Activated T-cell treated with anti-CD3 and anti-CD28 coated beads, Interleukin-2, amount 50 U/mL, for 4 hours (primary cell): ENCODE data around the gene OR3A3. TPM values are rescaled to one million over a fixed set of nuclear protein-coding genes. Genes with fewer than 3 reads are reported as not detected.
"Not testable (repeated sequence)": the region's sequence is repeated elsewhere in the genome, so short reads cannot be mapped to it uniquely, and the experiment has no call there.

Experiments used
- ATAC-seq, 2 donors: fragments of 200-7000 bp; cut with Tn5 transposase; one replicate each; pipeline ENCODE4 v1.10.0; 2021
- DNase-seq: peaks from one replicate; pipeline ENCODE4 v3.0.0-alpha.2; 2020
- H3K27me3 Mint-ChIP-seq: one replicate; pipeline ENCODE4 v1.8.0; 2021; ENCODE audit warnings: low read depth, mixed read lengths
- H3K36me3 Mint-ChIP-seq: one replicate; pipeline ENCODE4 v1.8.0; 2022; ENCODE audit warnings: mixed read lengths; ENCODE audit not compliant: insufficient read depth
- H3K4me1 Mint-ChIP-seq: one replicate; pipeline ENCODE4 v1.8.0; 2021; ENCODE audit warnings: low read depth, mixed read lengths
- H3K4me3 Mint-ChIP-seq: one replicate; pipeline ENCODE4 v1.8.0; 2021; ENCODE audit warnings: mild to moderate bottlenecking, moderate library complexity, mixed read lengths
- H3K9me3 Mint-ChIP-seq: one replicate; pipeline ENCODE4 v1.8.0; 2021; ENCODE audit warnings: mixed read lengths
- total RNA-seq, 3 donors: library from RNA; stranded (reverse); gene quantifications; one replicate each; pipeline ENCODE4 v1.2.1, GENCODE V29; 2021

The OR3A3 gene
- total RNA-seq, 3 donors from 2014 or later = not detected

DNA sequence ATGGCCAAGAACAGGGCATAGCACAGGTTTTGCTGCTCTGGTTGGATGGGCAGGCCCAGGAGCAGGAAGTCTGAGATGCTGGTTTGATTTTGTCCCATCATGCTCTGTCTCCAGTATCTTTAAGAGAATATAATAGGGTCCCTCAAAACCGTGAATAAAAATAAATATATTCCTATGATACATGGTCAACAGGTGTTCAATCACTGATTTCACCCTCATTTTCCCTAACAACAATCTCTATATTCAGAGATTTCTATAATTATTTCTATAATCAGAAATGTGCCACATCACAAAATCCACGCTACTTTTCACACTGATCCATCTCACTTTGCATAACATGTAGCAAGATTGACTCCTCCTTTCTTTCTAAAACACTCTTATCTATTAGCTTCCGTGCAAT is 22.6 kb downstream of the OR3A3 start, which contains the start of gene OR1E2:
Gene OR1E2, minus strand, starts transcription at position 101 of the 400 bp plus-strand sequence. Its CDS starts 0 bp downstream, at position 101.
- Mint-ChIP-seq H3K4me3 (no peak within 1 kb of the TSS), H3K27me3 (peaks cover 15% of the 10 kb centered on the region), H3K4me1 (no peaks in the 10 kb centered on the region), H3K9me3 (peaks cover 3% of the 10 kb centered on the region), H3K36me3 (no peaks in the 10 kb centered on the region)
- no peak for DNase-seq
- ATAC-seq = no peak

DNA sequence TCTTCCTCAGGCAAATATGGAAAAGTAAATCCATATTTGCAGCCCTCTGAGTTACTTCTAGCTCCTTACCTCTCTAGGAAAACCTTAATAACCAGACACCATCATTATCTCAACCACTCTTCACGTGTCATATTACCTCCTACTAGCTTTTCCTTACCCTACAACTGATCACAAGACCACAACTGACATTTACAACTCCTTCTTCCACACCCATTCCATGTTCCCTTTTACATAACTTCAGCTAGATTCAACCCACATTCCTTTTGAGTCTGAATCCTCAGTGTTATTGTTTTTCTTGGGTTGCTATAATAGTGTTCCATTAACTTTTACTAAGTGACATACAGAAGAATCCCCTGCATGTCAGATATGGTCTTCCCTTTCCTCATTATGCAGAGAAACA is 27.2 kb downstream of the OR3A3 start:
- ATAC-seq (no peak), DNase-seq (no peak)
- Mint-ChIP-seq H3K4me3 (no peak overlapping the region), H3K27me3 (peaks cover 13% of the 10 kb centered on the region), H3K4me1 (no peaks in the 10 kb centered on the region), H3K36me3 (no peaks in the 10 kb centered on the region), H3K9me3 (no peaks in the 10 kb centered on the region)

DNA sequence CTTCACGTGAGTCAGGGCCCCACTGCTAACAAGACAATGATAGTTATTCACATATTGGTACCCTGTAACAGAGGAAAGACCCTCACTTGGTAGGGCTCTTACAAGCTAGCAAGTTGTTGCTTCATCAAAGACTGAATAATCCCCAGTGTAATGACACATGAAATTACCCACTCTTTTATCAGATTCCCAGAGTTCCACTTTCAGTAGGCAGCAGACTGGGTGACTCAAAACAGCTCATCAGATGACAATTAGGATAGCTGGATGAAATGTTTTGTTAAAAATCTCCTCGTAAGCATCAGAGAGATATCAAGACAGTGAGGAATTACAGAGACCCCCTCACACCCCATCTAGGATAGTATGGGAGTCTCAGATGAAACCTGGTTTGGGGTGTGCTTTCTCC is 29.3 kb downstream of the OR3A3 start:
- DNase-seq = no peak
- Mint-ChIP-seq H3K4me1 (no peaks in the 10 kb centered on the region), H3K9me3 (no peaks in the 10 kb centered on the region), H3K36me3 (no peaks in the 10 kb centered on the region), H3K4me3 (no peak overlapping the region), H3K27me3 (peaks cover 19% of the 10 kb centered on the region)
- ATAC-seq = no peak

DNA sequence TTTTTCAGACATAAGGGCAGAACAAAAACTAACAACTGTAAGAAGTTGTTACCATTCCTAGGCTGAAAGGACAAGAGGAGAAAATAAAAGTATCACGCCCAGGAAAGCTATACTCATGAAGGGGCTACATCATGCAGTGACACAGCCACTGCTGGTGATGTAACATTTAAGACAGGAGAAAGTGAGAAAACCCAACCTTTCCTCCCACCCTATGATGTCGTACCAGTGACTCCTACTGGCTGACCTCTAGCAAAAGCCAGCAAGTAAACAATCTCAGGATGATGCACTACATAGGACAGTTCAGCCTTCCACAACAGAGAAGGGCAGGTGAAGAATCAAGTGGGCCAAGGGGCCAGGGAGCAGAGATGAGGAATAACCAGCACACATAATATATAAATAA is 36.5 kb downstream of the OR3A3 start:
- DNase-seq = no peak
- ATAC-seq = no peak
- H3K27me3 Mint-ChIP-seq = peaks cover 23% of the 10 kb centered on the region
- no peaks in the 10 kb centered on the region for H3K36me3 Mint-ChIP-seq
- no peaks in the 10 kb centered on the region for H3K4me1 Mint-ChIP-seq
- H3K4me3 Mint-ChIP-seq = no peak overlapping the region
- no peaks in the 10 kb centered on the region for H3K9me3 Mint-ChIP-seq

DNA sequence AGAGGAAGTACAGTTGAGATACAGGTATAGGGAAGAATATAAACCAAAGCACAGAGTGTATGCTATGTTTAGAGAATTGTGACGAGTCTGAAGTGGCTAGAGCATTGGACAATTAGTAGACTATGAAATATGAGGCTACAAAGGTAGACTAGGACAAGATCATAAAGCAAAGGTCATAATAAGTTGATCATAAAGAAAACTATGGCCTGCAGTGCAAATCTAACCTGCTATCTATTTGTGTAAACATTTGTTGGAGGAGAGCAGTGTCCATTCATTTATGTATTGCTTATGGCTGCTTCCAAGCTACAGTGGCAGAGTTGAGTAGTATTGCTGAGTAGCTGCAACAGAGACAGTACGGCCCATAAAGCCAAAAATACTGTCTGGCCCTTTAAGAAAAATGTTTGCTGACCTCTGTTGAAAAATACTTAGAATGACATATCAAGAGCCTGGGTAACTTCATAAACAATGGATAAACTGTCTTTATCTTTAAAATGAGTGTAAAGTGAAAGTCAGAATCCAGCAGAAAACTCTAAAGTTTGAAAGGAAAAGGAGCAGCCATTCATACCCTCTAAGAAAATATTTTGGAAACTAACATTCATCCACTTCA is 37.0 kb downstream of the OR3A3 start:
- no peak for ATAC-seq
- Mint-ChIP-seq H3K36me3 (no peaks in the 10 kb centered on the region), H3K4me3 (no peak overlapping the region), H3K9me3 (no peaks in the 10 kb centered on the region), H3K27me3 (peaks cover 25% of the 10 kb centered on the region), H3K4me1 (no peaks in the 10 kb centered on the region)
- no peak for DNase-seq

DNA sequence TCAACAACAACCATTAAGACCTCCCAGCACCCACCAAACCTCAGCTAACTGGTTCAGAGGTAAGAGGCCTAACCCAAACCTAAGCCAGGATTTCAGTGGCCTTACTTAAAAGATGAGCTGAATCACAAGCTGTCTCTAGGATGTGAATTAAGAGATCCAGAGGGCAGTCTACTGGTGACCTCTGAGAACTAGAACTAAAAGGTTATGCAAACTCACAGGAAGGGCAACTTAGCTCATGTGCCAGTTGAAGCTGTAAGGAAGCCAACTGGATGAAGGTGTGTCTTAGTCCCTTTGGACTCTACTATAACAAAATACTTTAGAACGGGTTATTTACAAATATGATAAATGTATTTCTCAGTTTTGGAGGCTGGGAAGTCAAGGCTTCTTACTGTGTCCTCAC is 55.2 kb downstream of the OR3A3 start:
- H3K4me3 Mint-ChIP-seq, H3K9me3 Mint-ChIP-seq, H3K4me1 Mint-ChIP-seq, ATAC-seq, H3K36me3 Mint-ChIP-seq, H3K27me3 Mint-ChIP-seq, DNase-seq: not testable (repeated sequence)

DNA sequence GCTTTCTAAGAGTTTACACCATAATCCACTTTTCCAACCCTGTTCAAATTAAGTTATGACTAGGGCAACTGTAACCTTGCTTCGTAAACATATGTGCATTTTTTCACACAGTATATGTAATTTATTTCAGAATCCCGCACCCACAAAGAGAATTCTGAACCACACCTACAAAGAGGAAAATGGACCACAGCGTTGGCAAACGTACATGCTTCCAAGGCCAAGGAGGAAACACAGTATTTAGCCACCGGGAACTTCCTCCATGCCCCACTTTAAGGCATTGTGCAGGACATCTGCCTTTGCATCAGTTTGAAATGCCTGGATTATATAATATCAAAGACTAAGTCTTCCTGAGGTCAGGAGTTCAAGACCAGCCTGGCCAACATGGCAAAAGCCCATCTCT is 58.4 kb downstream of the OR3A3 start:
- Mint-ChIP-seq H3K4me1 (no peaks in the 10 kb centered on the region), H3K27me3 (peaks cover 7% of the 10 kb centered on the region), H3K36me3 (no peaks in the 10 kb centered on the region), H3K4me3 (no peak overlapping the region), H3K9me3 (no peaks in the 10 kb centered on the region)
- no peak for ATAC-seq
- DNase-seq = no peak

DNA sequence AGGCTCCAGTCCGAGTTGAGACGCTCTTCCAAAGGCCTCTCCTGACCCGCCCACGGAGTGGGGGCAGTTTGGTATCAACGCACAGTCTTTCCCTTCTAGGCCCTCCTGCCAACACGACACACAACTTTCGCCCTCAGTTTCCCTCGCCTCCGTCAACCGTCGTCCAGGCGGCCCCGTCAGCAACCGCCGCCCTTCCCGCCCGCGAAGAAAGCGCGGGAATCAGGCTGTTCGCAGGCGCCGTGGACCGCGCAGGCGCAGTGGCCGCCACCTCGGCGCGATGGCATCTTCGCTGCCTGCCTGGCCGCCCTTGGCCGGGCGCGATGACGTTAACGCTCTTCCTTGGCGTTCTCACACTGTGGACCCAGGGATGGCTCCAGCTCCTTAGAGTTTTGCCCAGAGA is 60.4 kb downstream of the OR3A3 start, which contains the start of gene SPATA22:
Gene SPATA22, minus strand, starts transcription at position 221 of the 400 bp plus-strand sequence. CDS start 2,494 bp downstream, outside the sequence.
- Mint-ChIP-seq H3K4me3 (no peak within 1 kb of the TSS), H3K9me3 (no peaks in the 10 kb centered on the region), H3K36me3 (no peaks in the 10 kb centered on the region), H3K4me1 (peaks cover 2% of the 10 kb centered on the region), H3K27me3 (peaks cover 5% of the 10 kb centered on the region)
- no peak for DNase-seq
- no peak for ATAC-seq

DNA sequence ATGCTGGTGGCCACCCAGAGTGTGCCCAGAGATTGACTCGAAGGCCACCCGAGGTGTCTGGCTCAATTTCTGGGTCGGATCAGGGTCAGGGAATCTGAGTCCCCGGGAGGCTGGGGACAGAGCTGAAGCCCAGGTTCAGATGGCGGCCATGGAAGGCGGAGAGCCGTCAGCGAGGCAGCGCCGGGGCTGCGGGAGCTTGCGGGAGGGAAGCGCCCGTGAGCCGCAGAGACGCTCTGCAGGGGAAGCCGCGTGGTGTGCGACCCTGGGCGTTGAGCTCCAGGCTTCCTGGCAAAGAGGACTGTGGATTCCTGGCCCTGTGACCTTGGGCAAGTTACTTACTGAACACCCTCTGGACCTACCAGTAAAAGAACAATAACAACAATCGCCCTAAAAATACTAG is 61.0 kb downstream of the OR3A3 start:
- no peak overlapping the region for H3K4me3 Mint-ChIP-seq
- no peak for DNase-seq
- H3K9me3 Mint-ChIP-seq = no peaks in the 10 kb centered on the region
- H3K36me3 Mint-ChIP-seq = no peaks in the 10 kb centered on the region
- H3K4me1 Mint-ChIP-seq = peaks cover 2% of the 10 kb centered on the region
- H3K27me3 Mint-ChIP-seq = peaks cover 5% of the 10 kb centered on the region
- ATAC-seq = no peak

Other genes with a start within 250 kb of the OR3A3 start
- not detected for gene OR1A2, start 213.9 kb upstream of the OR3A3 start, total RNA-seq
- gene OR1A1, start 203.7 kb upstream of the OR3A3 start, total RNA-seq = not detected
- under 1 TPM in 2 of 3 donors, not detected in 1; 0.25 to 0.46 TPM for gene OR3A1, start 113.0 kb upstream of the OR3A3 start, total RNA-seq
- gene OR3A2, start 25.1 kb upstream of the OR3A3 start, total RNA-seq = 1 to 10 TPM in 2 of 3 donors, under 1 TPM in 1; 0.40 to 3.7 (median 2.8) TPM
- gene OR1E1, start 13.0 kb upstream of the OR3A3 start, total RNA-seq = not detected
- not detected for gene OR1E2, start 22.5 kb downstream of the OR3A3 start, total RNA-seq
- gene SPATA22, start 60.4 kb downstream of the OR3A3 start, total RNA-seq = not detected
- gene ASPA, start 64.6 kb downstream of the OR3A3 start, total RNA-seq = not detected
- under 1 TPM; 0.45 to 0.84 (median 0.73) TPM for gene TRPV3, start 146.4 kb downstream of the OR3A3 start, total RNA-seq
- 1 to 10 TPM in 2 of 3 donors, under 1 TPM in 1; 0.96 to 1.4 (median 1.2) TPM for gene TRPV1, start 198.0 kb downstream of the OR3A3 start, total RNA-seq
- 10 to 100 TPM in 2 of 3 donors, 1 to 10 TPM in 1; 9.1 to 14.7 (median 10.8) TPM for gene SHPK, start 224.9 kb downstream of the OR3A3 start, total RNA-seq
- gene CTNS, start 225.4 kb downstream of the OR3A3 start, total RNA-seq = 10 to 100 TPM; 19.4 to 34.4 (median 21.5) TPM